Duodenal mucosa (tissue), 2 donors: Measurements from ENCODE around the gene BATF.

Source experiments
- H3K27ac ChIP-seq: one replicate; pipeline ENCODE4 v1.7.0; 2013; ENCODE audit warnings: low read depth, low read length
- H3K27me3 ChIP-seq, 2 donors: one replicate each; pipeline ENCODE4 v1.7.0; 2013; ENCODE audit warnings: low read length in 2 of 2, control low read depth in 1 of 2; ENCODE audit not compliant: insufficient read depth in 2 of 2, control insufficient read depth in 1 of 2
- H3K36me3 ChIP-seq, 2 donors: one replicate each; pipeline ENCODE4 v1.7.0; 2013; ENCODE audit warnings: low read length in 2 of 2, control low read depth in 1 of 2; ENCODE audit not compliant: insufficient read depth in 2 of 2, control insufficient read depth in 1 of 2
- H3K4me1 ChIP-seq, 2 donors: one replicate each; pipeline ENCODE4 v1.7.0; 2013; ENCODE audit warnings: low read length in 2 of 2, control low read depth in 1 of 2; ENCODE audit not compliant: insufficient read depth in 2 of 2, control insufficient read depth in 1 of 2
- H3K4me3 ChIP-seq, 2 donors: one replicate each; pipeline ENCODE4 v1.7.0; 2013; ENCODE audit warnings: low read length in 2 of 2, low read depth in 1 of 2
- H3K9ac ChIP-seq, 2 donors: one replicate each; pipeline ENCODE4 v1.7.0; 2013; ENCODE audit warnings: low read length in 2 of 2, low read depth in 1 of 2
- H3K9me3 ChIP-seq, 2 donors: one replicate each; pipeline ENCODE4 v1.7.0; 2013; ENCODE audit warnings: low read length in 2 of 2, control low read depth in 1 of 2; ENCODE audit not compliant: control insufficient read depth in 1 of 2

The BATF gene

GRCh38 chr14:75531660-75532317 lies 9.5 kb downstream of the BATF start:
- H3K4me1 ChIP-seq, result peaks cover 3 to 4% of the 10 kb centered on the region in 2 donors
- H3K27ac ChIP-seq, result no peak overlapping the region
- no peaks in the 10 kb centered on the region for H3K36me3 ChIP-seq
- no peak overlapping the region for H3K4me3 ChIP-seq
- no peak overlapping the region for H3K9ac ChIP-seq
- H3K9me3 ChIP-seq, result no peaks in the 10 kb centered on the region
- no peaks in the 10 kb centered on the region for H3K27me3 ChIP-seq

- H3K4me1 ChIP-seq, result peaks cover 3 to 10% of the 10 kb centered on the region in 2 donors
- H3K9me3 ChIP-seq, result no peaks in the 10 kb centered on the region
- no peak overlapping the region for H3K9ac ChIP-seq
- H3K27me3 ChIP-seq, result no peaks in the 10 kb centered on the region
- H3K27ac ChIP-seq, result no peak overlapping the region
- no peaks in the 10 kb centered on the region for H3K36me3 ChIP-seq
- H3K4me3 ChIP-seq, result no peak overlapping the region
These were observed 11.7 kb downstream of the BATF start for GRCh38 chr14:75533791-75534555.

GRCh38 chr14:75535164-75535898 lies 13.1 kb downstream of the BATF start:
- Histone ChIP-seq H3K9me3 (no peaks in the 10 kb centered on the region), H3K4me3 (no peak overlapping the region), H3K27me3 (no peaks in the 10 kb centered on the region), H3K27ac (no peak overlapping the region), H3K36me3 (no peaks in the 10 kb centered on the region), H3K4me1 (peaks cover 3 to 10% of the 10 kb centered on the region in 2 donors), H3K9ac (no peak overlapping the region)

- no peak overlapping the region for H3K4me3 ChIP-seq
- no peaks in the 10 kb centered on the region for H3K9me3 ChIP-seq
- H3K27me3 ChIP-seq, result no peaks in the 10 kb centered on the region
- no peak overlapping the region for H3K27ac ChIP-seq
- peaks cover 6 to 14% of the 10 kb centered on the region in 2 donors for H3K4me1 ChIP-seq
- H3K9ac ChIP-seq, result no peak overlapping the region
- H3K36me3 ChIP-seq, result no peaks in the 10 kb centered on the region
These were observed 14.8 kb downstream of the BATF start for GRCh38 chr14:75537071-75537470.

- Histone ChIP-seq H3K9ac (no peak overlapping the region), H3K4me1 (peaks cover 19 to 24% of the 10 kb centered on the region in 2 donors), H3K27ac (no peak overlapping the region)
These were observed 16.9 kb downstream of the BATF start for GRCh38 chr14:75539162-75539560.

GRCh38 chr14:75539561-75540478 lies 17.6 kb downstream of the BATF start:
- H3K27ac ChIP-seq, result no peak overlapping the region
- no peaks in the 10 kb centered on the region for H3K27me3 ChIP-seq
- H3K9me3 ChIP-seq, result no peaks in the 10 kb centered on the region
- H3K4me3 ChIP-seq, result no peak overlapping the region
- no peaks in the 10 kb centered on the region for H3K36me3 ChIP-seq
- peaks cover 19 to 24% of the 10 kb centered on the region in 2 donors for H3K4me1 ChIP-seq
- no peak overlapping the region for H3K9ac ChIP-seq

More at GRCh38 chr14:75539162-75539560, 16.9 kb downstream of the BATF start:
- no peaks in the 10 kb centered on the region for H3K27me3 ChIP-seq
- no peak overlapping the region for H3K4me3 ChIP-seq
- no peaks in the 10 kb centered on the region for H3K36me3 ChIP-seq
- no peaks in the 10 kb centered on the region for H3K9me3 ChIP-seq

GRCh38 chr14:75540479-75540851 lies 18.2 kb downstream of the BATF start:
- H3K9me3 ChIP-seq, result no peaks in the 10 kb centered on the region
- no peak overlapping the region for H3K4me3 ChIP-seq
- H3K9ac ChIP-seq, result no peak overlapping the region
- H3K36me3 ChIP-seq, result no peaks in the 10 kb centered on the region
- H3K27me3 ChIP-seq, result no peaks in the 10 kb centered on the region
- peaks cover 19 to 24% of the 10 kb centered on the region in 2 donors for H3K4me1 ChIP-seq
- no peak overlapping the region for H3K27ac ChIP-seq

- Histone ChIP-seq H3K9ac (peak overlapping the region; percentile 36 to 51), H3K9me3 (no peaks in the 10 kb centered on the region), H3K27ac (peak overlapping the region; percentile 65), H3K27me3 (no peaks in the 10 kb centered on the region), H3K4me3 (peak overlapping the region in 1 of 2 donors; percentile 32), H3K4me1 (peaks cover 14 to 16% of the 10 kb centered on the region in 2 donors), H3K36me3 (no peaks in the 10 kb centered on the region)
These were observed 20.4 kb downstream of the BATF start for GRCh38 chr14:75542588-75543091.

- Histone ChIP-seq H3K27ac (peak overlapping the region; percentile 57), H3K9me3 (no peaks in the 10 kb centered on the region), H3K36me3 (no peaks in the 10 kb centered on the region), H3K4me1 (peaks cover 14 to 22% of the 10 kb centered on the region in 2 donors), H3K27me3 (no peaks in the 10 kb centered on the region), H3K4me3 (peak overlapping the region in 1 of 2 donors; percentile 32), H3K9ac (peak overlapping the region; percentile 36 to 51)
These were observed 21.0 kb downstream of the BATF start for GRCh38 chr14:75543253-75543652.
